Hepatic stellate cell (primary cell): Measurements from ENCODE around the gene RWDD3.

Experiments used
- DNase-seq: peaks from one replicate; pipeline ENCODE4 v3.0.0; 2011; ENCODE audit warnings: low spot score

RWDD3 gene

DNA sequence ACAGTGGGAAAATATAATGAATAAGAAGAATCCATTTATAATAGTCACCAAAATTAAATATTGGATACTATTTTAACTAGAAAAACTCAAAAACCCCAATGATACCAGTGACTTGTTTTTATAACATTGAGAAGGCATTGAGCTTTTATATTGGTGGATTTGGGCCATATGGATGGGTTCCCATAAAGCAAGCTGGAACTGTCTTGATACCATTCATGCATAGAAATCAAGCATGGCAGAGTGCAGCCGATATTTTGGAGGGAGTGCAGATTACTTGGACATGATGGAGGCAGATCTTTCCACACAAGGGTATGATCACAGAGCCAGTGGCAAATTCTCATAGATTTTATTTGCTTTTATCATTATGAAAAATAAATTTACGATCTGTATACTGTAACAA, 3.8 kb upstream of the RWDD3 start:
- DNase-seq, result no peak

- no peak for DNase-seq
Observed at GRCh38 chr1:95230768-95231191, 3.2 kb upstream of the RWDD3 start.

DNA sequence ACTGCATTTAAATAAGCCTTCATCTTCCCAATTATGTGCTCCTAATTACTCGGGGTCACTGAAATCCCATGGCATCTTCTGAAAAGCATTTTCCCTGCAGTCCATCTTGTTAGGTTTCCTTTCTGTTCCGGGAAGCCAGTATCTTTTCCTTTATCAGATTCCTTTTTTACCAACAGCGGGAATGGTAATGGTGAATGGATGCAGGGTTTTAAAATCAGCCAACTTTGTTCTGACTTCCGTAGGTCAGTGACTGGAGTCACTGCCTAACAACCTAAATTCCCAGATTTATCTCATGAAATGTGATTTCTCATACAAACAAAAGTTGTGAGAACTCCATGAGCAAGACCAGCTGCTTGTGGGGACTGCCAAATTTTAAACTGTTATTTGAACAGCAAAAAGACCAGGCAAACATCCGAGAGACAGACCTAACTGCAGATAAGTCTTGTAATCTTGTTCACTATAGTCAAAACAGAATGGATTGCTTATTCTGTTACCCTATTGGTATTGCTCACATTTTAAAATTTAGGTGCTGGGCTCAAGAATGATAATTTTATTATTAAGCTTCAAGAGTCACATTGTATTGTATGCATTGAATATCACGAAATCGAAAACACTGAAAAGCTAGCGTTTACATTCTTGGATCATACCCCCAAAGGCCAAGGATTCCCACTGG, 1.2 kb upstream of the RWDD3 start:
- DNase-seq, result peak; percentile 16

DNA sequence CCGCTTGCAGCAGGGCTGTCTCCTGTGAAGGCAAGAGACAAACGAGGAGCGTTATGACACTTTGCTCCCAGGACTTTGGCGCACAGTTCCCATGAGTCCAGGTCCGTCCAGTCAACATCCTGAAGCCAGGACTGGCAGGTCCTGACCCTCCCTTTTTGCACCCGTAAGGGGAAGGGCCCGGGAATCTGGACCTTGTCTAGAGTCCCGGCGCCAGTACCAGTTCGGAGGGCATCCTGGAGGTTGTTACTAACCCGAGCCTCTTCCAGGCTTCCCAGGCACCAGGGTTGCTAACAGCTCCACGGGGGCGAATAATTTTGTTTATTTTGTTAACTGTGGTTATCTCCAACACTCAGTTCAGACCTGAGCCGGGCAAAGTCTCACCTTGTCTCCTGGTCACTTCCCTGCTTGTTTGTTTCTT, 682 bp upstream of the RWDD3 start:
- peak; percentile 28 for DNase-seq

DNA sequence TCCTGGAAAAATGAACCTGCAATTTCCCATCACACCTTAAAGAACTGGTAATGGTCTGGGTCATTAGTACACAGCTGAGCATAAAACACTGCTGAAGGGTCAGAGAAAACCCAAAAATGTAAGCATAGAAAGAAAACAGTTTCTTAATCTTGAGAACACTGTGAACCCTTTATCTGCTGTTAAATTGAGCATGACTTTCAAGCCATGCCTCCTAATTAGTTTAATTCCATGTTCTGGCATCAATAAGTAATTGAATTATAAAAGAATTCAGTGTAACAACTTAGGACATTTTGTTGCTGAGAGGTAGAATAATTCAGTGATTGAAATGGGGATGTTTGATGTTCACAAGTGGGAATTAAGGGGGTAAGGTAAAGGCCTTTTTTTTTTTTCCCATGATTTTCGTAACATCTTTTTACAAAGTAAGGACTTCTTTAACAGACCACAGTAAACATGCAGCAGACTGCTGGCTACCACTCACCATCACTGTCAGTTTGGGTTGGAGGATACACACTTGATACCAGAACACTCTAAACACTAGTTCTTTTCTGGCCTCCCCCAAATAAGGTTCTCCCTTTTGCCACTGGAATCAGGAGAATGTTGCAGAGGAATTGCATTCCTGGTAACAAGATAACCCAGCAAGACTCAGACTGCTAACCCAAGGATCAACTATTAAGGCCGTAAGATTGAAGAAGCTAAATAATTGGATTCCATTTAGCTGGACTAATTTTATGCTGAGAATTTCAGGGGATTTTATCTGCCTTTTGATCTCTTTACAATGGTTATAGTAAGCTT, 3.0 kb downstream of the RWDD3 start:
- peak; percentile 16 for DNase-seq

GRCh38 chr1:95237981-95238703, 4.1 kb downstream of the RWDD3 start:
- no peak for DNase-seq

DNA sequence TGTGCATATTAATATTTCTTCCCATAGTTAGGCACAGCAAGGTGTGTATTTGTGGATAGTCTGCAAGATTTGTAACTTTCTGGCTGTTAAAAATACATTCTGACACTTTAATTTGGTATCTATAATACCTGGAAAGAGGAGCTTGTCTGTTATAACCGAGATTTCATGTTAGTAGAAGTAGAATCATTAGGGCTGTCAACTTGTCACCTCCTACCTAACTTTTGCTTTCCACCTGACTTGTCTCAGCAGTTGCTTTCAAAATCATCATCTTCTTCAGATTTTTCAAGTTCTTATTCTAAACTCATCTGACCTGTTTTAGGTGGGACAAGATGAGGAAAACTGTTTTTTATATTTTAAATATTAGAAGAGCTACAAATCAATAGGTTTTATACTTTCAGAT, 11.0 kb downstream of the RWDD3 start:
- DNase-seq, result no peak

GRCh38 chr1:95246511-95246910, 12.5 kb downstream of the RWDD3 start:
- no peak for DNase-seq

DNA sequence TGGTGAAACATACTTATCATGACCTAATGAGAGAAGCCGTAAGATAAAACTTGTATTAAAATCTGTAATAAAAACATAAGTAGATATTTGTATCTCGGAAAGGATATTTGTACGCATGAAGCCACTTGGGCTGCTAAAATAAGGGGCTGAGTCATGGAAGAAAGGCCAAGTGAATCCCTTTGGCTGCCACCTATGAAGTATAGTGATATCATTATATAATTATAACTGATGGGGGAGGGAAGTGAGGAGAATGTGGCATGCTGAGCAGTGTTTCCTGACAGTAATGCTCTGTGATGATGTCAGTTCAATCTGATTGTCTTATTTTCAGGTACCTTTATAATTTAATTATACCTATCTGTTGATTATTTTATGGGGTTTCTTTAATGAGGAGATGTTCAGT, 13.6 kb downstream of the RWDD3 start:
- no peak for DNase-seq

DNA sequence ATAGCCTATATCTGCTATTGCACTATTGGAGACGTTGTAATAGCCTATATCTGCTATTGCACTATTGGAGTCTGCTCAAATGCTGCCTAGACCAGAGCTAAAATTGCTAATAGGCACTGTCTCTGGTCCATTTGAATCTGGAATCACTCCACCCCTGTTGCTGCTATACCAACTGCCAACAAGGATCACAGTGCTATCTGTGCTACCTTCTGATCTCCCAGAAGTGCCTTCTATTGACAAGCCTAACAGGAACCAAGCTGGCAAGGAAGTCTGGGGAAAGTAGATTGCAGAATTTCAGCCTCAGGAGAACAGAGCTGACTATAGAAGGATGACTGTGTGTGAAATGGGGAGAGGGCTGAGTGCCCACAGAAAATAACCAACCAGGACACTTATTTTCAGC, 15.9 kb downstream of the RWDD3 start:
- DNase-seq, result no peak

DNA sequence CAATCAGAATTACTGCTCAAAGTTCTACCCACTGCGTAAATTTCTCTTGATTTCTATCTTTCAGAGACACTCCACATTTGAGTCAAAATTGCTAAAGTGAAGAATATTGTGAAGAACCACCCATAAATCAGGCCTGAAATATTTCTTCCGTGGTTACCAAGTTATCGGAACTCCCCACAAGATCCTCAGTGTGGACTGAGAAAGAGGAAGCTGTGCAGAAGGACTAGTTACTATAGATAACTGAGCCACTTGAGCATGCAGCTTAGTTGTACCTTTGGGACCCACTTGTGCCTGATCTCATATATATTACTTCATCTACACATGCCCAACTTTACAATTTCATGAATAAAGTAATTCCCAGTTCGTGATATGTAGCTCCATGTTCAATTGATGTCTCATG, 18.4 kb downstream of the RWDD3 start:
- no peak for DNase-seq

GRCh38 chr1:95254959-95255358, 20.9 kb downstream of the RWDD3 start:
- no peak for DNase-seq

DNA sequence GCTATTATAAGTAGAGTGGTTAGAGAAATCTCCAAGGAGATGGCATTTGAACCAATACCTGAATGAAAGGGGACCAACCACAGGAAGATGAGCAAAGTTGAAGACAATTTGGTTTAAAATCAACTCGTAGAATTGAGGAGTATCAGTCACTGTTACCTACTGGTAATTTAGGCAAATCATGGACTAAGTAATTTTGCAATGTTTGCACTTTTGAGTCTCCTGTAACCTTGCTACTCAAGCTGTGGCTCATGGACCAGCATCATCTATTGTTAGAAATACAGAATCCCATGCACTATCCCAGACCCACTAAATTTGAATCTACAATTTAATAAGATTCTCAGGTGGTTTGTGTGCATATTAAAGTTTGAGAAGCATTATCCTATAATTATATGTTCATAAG, 21.8 kb downstream of the RWDD3 start:
- DNase-seq, result no peak

- no peak for DNase-seq
Observed at GRCh38 chr1:95257758-95258157, 23.7 kb downstream of the RWDD3 start.

GRCh38 chr1:95259245-95259644, 25.2 kb downstream of the RWDD3 start:
- no peak for DNase-seq

GRCh38 chr1:95262913-95263312, 28.9 kb downstream of the RWDD3 start:
- no peak for DNase-seq

- DNase-seq, result no peak
Observed at GRCh38 chr1:95263450-95263849, 29.4 kb downstream of the RWDD3 start.

GRCh38 chr1:95265106-95265505, 31.1 kb downstream of the RWDD3 start:
- DNase-seq, result no peak

DNA sequence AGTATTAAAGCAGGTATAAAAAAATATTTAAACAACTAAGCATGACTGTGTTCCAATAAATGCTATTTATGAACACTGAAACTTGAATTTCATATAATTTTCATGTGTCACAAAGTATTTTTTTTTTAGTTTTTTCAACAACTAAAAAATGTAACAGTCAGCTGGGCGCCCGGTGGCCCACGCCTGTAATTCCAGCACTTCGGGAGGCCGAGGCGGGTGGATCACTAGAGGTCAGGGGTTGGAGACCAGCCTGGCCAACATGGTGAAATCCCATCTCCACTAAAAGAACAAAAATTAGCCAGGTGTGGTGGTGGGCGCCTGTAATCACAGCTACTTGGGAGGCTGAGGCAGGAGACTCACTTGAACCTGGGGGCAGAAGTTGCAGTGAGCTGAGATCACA, 42.4 kb downstream of the RWDD3 start:
- DNase-seq, result no peak

DNA sequence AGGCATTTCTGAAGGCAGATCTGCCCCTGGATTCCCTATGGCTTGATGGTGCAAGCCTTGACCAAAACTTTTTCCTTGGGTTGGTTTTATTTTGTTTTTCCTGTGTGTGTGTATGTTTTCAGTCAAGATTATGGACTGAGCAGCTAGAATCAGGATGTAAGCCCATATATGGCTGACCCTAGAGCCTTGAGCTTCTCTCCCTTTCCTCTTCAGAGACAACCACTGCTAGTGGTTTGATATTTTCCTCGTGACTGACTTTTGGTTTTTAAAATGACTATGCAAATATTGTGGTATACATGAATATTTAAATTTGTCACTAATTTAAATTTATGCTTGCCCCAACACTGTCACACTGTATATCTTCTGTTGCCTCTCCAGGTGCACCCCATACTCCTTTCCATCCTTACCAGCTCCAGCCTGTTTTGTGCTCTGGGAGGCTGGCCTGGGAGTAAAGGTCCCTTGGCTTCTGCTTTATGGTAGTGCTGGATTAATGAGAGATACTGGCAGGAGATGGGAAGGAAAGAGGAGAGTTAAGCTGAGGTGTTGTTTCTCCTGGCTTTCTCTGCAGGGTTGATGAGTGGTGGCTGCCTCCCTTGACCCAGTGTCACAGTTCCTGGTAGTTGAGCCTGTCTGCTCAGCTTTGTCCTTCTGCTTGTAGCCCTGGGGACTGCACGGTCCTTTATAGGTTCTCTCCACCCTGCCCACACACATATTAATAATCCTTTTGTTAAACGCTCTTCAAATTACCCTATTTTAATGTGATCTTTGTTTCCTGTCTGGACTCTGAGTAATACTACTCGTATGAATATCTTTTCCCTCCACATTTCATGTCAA, 44.4 kb downstream of the RWDD3 start:
- no peak for DNase-seq

DNA sequence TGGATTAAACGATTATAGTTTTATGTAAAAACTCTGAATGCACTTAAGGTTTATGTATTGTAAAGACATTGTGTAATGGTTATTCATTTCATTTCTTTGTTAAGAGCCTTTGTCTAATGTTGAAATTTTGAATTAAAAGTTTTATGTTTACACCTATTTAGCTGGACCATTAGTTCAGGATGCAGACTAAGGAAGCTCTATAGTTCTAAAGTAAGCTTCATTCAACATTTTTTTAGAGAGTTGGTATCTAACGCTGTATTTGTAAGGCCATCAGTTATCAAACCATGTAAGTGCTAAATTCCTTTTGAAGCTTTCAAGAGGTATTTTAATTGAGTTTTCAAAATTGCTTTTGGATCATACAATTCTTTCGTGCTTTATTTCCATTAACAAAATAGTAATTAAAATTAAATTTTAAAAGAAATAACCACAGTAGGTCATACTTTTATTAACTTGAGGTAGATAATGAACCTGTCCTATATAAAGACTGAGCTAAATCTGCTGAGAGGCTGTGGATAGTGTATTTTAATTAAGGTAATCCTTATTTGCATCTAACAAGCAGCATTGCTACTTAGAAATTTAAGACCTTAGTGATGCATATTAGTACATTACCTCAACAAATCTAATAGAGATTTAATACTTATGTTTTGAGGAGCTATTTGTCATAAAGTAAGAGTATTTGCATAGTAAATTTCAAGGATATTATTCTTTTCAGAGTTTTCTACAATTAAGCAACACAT, 47.9 kb downstream of the RWDD3 start:
- DNase-seq, result no peak

DNA sequence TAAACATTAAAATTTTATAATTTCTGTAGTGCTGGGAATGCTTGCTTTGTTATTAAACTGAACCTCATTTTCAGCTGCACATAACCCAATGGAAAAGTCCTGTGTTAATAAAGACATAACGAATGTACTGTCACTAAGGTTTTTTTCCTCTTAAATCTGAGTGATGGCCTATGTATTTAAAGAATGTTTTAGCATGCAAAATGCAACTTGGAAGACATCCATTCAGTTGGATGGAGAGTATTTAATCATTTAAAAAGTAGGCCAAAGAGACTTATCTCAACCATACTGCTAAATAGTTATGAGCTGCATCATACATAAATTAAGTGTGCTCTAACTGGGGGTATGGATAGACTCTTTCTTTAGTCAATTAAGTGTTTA, 48.5 kb downstream of the RWDD3 start:
- no peak for DNase-seq
